Activated effector memory CD4-positive, alpha-beta T cell treated with anti-CD3 and anti-CD28 coated beads, Interleukin-2, amount 50 U/mL, for 16 hours (primary cell): ENCODE results near the gene LIMCH1.

ENCODE experiments used
- DNase-seq: peaks from one replicate; pipeline ENCODE4 v3.0.0-alpha.2; 2020

LIMCH1 gene

GRCh38 chr4:41741354-41741753 lies 203.4 kb downstream of the LIMCH1 start:
- DNase-seq: no peak

DNA sequence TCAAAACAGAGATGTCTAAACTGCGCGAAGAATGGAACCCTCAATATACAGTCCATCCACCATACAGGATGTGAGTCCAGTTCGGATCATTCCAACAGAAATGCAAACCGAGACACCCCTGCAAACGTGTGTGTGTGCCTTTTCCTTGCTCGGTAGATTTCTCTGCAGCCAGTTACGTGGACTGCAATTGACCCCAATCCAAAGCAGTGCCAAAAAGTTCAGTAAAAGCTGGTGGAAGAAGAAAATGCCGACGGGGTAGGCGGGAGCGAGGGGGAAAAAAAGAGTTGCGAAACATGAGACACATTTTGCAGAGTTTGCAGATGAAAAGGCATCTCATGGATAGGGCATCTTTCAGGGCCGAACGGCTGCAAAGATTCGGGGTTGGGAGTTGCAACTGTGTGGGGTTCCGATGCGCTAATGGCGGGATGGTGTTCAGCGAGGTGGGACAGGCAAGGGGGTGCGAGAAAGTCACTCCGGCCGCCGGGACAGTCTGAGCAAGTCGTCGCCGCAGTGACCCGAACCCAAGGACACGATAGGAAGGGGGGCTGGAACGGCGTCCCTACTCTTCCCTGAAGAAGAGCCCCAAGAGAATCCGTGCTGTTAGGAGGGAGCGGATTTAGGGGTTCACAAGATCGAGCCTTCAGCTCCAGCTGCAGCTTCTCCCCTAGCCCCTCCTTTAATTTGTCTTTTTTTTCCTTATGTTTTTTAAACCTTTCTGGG lies 206.8 kb downstream of the LIMCH1 start:
- no peak for DNase-seq

DNA sequence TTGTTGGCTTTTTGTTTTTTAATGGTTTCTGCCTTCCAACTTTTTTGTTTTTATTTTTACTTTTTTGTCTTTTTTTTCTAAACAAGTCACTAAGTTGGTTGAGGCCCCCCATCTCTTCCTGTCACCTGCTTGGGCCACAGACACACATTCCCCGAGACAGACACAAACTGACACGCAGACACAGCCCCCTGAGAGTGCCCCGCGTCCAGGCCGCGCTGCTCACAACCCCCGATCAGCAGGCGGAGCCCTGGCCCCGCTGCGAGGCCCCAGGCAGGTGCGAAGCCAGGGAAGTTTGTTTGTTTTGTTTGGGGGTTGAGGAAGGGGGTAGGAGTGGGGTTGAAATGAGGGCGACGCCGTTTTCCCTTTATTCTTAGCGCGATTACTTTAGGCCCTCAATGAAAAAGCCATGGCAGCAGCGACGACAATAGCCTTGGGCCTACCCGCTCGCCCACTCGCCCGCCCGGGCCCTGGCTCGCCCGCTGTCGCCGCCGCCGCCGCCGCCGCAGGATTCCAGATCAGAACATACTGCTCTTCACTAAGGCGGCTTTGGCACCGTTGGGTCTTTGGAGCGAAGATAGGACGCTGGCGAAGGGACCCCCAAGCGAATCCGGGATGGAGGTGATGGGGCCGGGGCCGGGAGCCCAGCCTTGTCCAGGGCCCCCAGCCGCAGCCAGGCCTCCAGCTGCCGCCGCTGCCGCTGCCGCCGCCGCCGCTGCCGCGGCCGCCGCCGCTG lies 207.5 kb downstream of the LIMCH1 start:
- no peak for DNase-seq

- DNase-seq: no peak
Observed at GRCh38 chr4:41746025-41746439, 208.1 kb downstream of the LIMCH1 start.

GRCh38 chr4:41746440-41747229 lies 208.7 kb downstream of the LIMCH1 start:
- DNase-seq: no peak

- no peak for DNase-seq
Observed at GRCh38 chr4:41747230-41748055, 209.5 kb downstream of the LIMCH1 start.

- no peak for DNase-seq
Observed at GRCh38 chr4:41748074-41748570, 210.2 kb downstream of the LIMCH1 start.

- no peak for DNase-seq
Observed at GRCh38 chr4:41748571-41749475, 210.9 kb downstream of the LIMCH1 start, which contains the start of gene PHOX2B. Gene PHOX2B (minus strand): TSS chr4:41748725. CDS start chr4:41748610, 115 bp downstream.

DNA sequence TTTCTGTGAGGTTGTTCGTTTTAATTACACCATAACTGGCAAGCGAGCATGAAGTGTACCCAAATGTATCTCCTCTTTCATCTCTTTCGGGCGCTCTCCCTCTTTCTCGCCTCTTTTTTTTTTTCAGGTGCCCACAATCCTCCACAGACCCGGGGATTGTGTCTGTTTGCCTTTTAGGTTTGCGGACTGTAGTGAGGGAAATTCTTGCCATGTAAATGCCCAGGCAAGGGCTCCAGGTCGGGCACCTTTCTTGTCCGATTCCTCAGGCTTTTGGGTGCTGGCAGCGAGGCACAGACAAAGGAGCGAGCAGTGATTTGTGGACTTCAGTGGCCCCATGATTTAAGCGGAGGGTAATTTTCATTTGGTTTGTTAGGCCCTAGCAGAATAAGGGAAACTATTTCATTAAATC lies 211.7 kb downstream of the LIMCH1 start:
- DNase-seq: no peak
